Measurements from ENCODE around the gene IDS.

- TF ChIP-seq EZH2phosphoT487 (IDR thresholded peaks at IDR 0.05; ENCODE audit: low read length) (no peak), CTCF (IDR thresholded peaks at IDR 0.05; ENCODE audit: low read length) (no peak), EZH2 (optimal IDR thresholded peaks at IDR 0.05; ENCODE audit: low read depth, low read length) (no peak)
Observed at GRCh38 chrX:149531599-149531998, 26.5 kb upstream of the IDS start.
